ENCODE measurements around the gene SYT5. TPM values are rescaled to one million over a fixed set of nuclear protein-coding genes. Genes with fewer than 3 reads are reported as not detected.

Gene SYT5
- total and polyA plus RNA-seq, 9 of the 15 experiments (the other 6 are each of a cell fraction or from before 2014, with no cell fraction given): 1.3 to 20.9 (median 8.8) TPM

GRCh38 chr19:55166530-55167268 is 13.4 kb downstream of the SYT5 start, which contains the start of gene DNAAF3 (continued):
- TF ChIP-seq BCLAF1 (IDR thresholded peaks at IDR 0.05; ENCODE audit: borderline replicate concordance in 1 of 2, control insufficient read depth in 1 of 2, low read depth in 2 of 2, low read length in 1 of 2): peak in 1 of 2 experiments; percentile 98; a peak in 2 of 4 replicates
- no peak for TF ChIP-seq NR4A1 (CRISPR knock-in tag; IDR thresholded peaks at IDR 0.05)
- TF ChIP-seq NR4A1 (tag; IDR thresholded peaks at IDR 0.05): no peak
- TF ChIP-seq FOXM1 (IDR thresholded peaks at IDR 0.05; ENCODE audit: low read depth): peak; percentile 41; the same call in 1 of the 2 replicates
- no peak for TF ChIP-seq FOXM1 (CRISPR knock-in tag; IDR thresholded peaks at IDR 0.05; ENCODE audit: low read depth)
- TF ChIP-seq YBX1 (IDR thresholded peaks at IDR 0.05): no peak
- no peak for TF ChIP-seq CHCHD3 (CRISPR knock-in tag; IDR thresholded peaks at IDR 0.05)
- no peak for TF ChIP-seq GABPB1 (CRISPR knock-in tag; IDR thresholded peaks at IDR 0.05)
- no peak for TF ChIP-seq ZFP1 (CRISPR knock-in tag; IDR thresholded peaks at IDR 0.05)
- TF ChIP-seq CTCF (IDR thresholded peaks at IDR 0.05 in 2 of 3, conservative IDR thresholded peaks at IDR 0.05 in 1 of 3; ENCODE audit: insufficient read depth in 2 of 3, low read depth in 1 of 3, low read length in 3 of 3): no peak
- TF ChIP-seq ZMIZ1 (IDR thresholded peaks at IDR 0.05; ENCODE audit: low read depth in 2 of 2, low read length in 2 of 2): no peak
- TF ChIP-seq ZFX (CRISPR knock-in tag; IDR thresholded peaks at IDR 0.05): no peak
- no peak for TF ChIP-seq ZNF280A (IDR thresholded peaks at IDR 0.05; ENCODE audit: low read depth, partially characterized antibody)
- TF ChIP-seq U2AF2 (optimal IDR thresholded peaks at IDR 0.05; ENCODE audit: low read depth, low read length): no peak
- TF ChIP-seq SP2 (IDR thresholded peaks at IDR 0.05; ENCODE audit: extremely low read depth, low read depth, low read length, poor library complexity, severe bottlenecking): peak; percentile 79
- peak; percentile 66; the same call in 1 of the 2 replicates for TF ChIP-seq LCOR (CRISPR knock-in tag; IDR thresholded peaks at IDR 0.05)
- TF ChIP-seq BACH1 (tag; IDR thresholded peaks at IDR 0.05): no peak
